ENCODE data around the gene MAP10. TPM values are rescaled to one million over a fixed set of nuclear protein-coding genes. Genes with fewer than 3 reads are reported as not detected.

MAP10 gene
- total and polyA plus RNA-seq, 2 experiments from 2014 or later: 2.9 to 3.3 TPM

DNA sequence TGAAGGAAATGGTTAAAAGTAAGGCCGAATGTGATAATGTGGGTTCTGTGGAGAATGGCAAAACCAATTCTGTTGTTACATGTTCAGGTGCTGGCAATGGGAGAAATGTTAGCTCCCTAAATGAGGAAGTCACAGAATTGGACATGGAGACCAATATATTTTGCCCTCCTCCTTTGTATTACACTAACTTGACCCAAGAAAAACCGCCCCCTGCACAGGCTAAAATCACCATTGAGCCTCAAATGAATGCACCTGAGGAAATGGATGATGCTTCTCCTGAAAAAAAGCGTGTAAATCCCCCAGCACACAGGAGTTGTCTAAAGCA is 932 bp downstream of the MAP10 start (continued):
- TF ChIP-seq, protein P1, sequence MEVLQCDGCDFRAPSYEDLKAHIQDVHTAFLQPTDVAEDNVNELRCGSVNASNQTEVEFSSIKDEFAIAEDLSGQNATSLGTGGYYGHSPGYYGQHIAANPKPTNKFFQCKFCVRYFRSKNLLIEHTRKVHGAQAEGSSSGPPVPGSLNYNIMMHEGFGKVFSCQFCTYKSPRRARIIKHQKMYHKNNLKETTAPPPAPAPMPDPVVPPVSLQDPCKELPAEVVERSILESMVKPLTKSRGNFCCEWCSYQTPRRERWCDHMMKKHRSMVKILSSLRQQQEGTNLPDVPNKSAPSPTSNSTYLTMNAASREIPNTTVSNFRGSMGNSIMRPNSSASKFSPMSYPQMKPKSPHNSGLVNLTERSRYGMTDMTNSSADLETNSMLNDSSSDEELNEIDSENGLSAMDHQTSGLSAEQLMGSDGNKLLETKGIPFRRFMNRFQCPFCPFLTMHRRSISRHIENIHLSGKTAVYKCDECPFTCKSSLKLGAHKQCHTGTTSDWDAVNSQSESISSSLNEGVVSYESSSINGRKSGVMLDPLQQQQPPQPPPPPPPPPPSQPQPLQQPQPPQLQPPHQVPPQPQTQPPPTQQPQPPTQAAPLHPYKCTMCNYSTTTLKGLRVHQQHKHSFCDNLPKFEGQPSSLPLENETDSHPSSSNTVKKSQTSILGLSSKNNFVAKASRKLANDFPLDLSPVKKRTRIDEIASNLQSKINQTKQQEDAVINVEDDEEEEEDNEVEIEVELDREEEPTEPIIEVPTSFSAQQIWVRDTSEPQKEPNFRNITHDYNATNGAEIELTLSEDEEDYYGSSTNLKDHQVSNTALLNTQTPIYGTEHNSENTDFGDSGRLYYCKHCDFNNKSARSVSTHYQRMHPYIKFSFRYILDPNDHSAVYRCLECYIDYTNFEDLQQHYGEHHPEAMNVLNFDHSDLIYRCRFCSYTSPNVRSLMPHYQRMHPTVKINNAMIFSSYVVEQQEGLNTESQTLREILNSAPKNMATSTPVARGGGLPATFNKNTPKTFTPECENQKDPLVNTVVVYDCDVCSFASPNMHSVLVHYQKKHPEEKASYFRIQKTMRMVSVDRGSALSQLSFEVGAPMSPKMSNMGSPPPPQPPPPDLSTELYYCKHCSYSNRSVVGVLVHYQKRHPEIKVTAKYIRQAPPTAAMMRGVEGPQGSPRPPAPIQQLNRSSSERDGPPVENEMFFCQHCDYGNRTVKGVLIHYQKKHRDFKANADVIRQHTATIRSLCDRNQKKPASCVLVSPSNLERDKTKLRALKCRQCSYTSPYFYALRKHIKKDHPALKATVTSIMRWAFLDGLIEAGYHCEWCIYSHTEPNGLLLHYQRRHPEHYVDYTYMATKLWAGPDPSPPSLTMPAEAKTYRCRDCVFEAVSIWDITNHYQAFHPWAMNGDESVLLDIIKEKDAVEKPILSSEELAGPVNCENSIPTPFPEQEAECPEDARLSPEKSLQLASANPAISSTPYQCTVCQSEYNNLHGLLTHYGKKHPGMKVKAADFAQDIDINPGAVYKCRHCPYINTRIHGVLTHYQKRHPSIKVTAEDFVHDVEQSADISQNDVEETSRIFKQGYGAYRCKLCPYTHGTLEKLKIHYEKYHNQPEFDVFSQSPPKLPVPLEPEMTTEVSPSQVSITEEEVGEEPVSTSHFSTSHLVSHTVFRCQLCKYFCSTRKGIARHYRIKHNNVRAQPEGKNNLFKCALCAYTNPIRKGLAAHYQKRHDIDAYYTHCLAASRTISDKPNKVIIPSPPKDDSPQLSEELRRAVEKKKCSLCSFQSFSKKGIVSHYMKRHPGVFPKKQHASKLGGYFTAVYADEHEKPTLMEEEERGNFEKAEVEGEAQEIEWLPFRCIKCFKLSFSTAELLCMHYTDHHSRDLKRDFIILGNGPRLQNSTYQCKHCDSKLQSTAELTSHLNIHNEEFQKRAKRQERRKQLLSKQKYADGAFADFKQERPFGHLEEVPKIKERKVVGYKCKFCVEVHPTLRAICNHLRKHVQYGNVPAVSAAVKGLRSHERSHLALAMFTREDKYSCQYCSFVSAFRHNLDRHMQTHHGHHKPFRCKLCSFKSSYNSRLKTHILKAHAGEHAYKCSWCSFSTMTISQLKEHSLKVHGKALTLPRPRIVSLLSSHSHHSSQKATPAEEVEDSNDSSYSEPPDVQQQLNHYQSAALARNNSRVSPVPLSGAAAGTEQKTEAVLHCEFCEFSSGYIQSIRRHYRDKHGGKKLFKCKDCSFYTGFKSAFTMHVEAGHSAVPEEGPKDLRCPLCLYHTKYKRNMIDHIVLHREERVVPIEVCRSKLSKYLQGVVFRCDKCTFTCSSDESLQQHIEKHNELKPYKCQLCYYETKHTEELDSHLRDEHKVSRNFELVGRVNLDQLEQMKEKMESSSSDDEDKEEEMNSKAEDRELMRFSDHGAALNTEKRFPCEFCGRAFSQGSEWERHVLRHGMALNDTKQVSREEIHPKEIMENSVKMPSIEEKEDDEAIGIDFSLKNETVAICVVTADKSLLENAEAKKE (CRISPR knock-in tag; IDR thresholded peaks at IDR 0.05): no peak
- TF ChIP-seq, protein P2, sequence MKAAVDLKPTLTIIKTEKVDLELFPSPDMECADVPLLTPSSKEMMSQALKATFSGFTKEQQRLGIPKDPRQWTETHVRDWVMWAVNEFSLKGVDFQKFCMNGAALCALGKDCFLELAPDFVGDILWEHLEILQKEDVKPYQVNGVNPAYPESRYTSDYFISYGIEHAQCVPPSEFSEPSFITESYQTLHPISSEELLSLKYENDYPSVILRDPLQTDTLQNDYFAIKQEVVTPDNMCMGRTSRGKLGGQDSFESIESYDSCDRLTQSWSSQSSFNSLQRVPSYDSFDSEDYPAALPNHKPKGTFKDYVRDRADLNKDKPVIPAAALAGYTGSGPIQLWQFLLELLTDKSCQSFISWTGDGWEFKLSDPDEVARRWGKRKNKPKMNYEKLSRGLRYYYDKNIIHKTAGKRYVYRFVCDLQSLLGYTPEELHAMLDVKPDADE (IDR thresholded peaks at IDR 0.05): no peak
- TF ChIP-seq POLR2AphosphoS5 (IDR thresholded peaks at IDR 0.05; ENCODE audit: low read depth): no peak
- no peak for TF ChIP-seq CREB1 (CRISPR knock-in tag; IDR thresholded peaks at IDR 0.05; ENCODE audit: low read depth)
- no peak for TF ChIP-seq NANOG (IDR thresholded peaks at IDR 0.05; ENCODE audit: borderline replicate concordance)

DNA sequence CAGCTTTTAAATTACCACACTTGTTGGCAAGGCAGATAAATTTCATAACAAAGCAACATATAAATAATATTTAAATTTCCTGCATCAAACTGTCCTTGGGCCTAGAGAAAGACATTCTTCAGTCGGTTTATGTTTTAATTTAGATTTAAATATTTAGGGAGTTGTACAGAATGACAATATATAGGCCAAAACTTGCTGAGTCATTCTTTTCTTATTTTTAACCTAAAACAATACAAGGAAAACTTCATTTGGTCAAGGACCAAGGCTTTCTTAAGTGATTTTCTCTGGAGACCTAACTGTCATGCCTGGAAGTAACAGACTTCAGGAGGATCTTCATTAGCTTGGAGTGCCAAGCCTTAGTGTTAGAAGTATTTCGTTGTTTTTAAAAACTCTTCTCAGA is 5.6 kb downstream of the MAP10 start:
- Mint-ChIP-seq H3K9me3 (peaks cover 14% of the 10 kb centered on the region; the same call in 2 of the 3 replicates), H3K27ac (no peak overlapping the region), H3K36me3 (ENCODE audit: low read depth) (peaks cover 13% of the 10 kb centered on the region; the same call in 2 of the 3 replicates), H3K4me1 (peaks cover 16% of the 10 kb centered on the region), H3K27me3 (ENCODE audit: insufficient read depth, low read depth, poor library complexity) (no peaks in the 10 kb centered on the region), H3K4me3 (no peak overlapping the region)
- Histone ChIP-seq H2AFZ (no peak overlapping the region), H3F3A (replicated peaks; ENCODE audit: low read depth) (no peaks in the 10 kb centered on the region), H3K27me3 (ENCODE audit: insufficient read depth) (no peaks in the 10 kb centered on the region), H3K4me3 (no peak overlapping the region), H3K36me3 (ENCODE audit: insufficient read depth) (no peaks in the 10 kb centered on the region), H3K4me2 (no peak overlapping the region), H3K4me1 (ENCODE audit: insufficient read depth) (peaks cover 15% of the 10 kb centered on the region), H4K20me1 (replicated peaks; ENCODE audit: insufficient read depth) (no peaks in the 10 kb centered on the region; the same call in 1 of the 2 replicates), H3K79me2 (replicated peaks; ENCODE audit: insufficient read depth) (no peaks in the 10 kb centered on the region), H3K9me2 (ENCODE audit: insufficient read depth) (no peaks in the 10 kb centered on the region), H3K27ac (ENCODE audit: low read depth) (no peak overlapping the region)
- ATAC-seq: no peak
- DNase-seq (ENCODE audit: low spot score): no peak
- TF ChIP-seq CREB1 (CRISPR knock-in tag; IDR thresholded peaks at IDR 0.05; ENCODE audit: low read depth): no peak

All from GM23338 (cell line).